Measurements from ENCODE around the gene HECTD4.

DNA sequence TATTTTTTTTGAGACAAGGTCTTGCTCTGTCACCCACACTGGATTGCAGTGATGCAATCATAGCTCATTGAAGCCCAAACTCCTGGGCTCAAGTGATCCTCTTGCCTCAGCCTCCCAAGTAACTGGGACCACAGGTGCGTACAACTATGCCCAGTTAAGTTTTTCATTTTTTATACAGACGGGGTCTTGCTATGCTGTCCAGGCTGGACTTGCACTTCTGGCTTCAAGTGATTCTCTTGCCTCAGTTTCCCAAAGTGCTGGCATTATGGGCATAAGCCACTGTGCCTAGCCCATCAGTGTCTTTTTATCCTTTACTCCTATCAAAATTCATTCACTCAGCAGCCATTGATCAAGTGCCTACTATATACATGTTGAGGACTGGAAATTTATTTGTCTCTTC is 45.5 kb upstream of the HECTD4 start:
- TF ChIP-seq, protein P1, sequence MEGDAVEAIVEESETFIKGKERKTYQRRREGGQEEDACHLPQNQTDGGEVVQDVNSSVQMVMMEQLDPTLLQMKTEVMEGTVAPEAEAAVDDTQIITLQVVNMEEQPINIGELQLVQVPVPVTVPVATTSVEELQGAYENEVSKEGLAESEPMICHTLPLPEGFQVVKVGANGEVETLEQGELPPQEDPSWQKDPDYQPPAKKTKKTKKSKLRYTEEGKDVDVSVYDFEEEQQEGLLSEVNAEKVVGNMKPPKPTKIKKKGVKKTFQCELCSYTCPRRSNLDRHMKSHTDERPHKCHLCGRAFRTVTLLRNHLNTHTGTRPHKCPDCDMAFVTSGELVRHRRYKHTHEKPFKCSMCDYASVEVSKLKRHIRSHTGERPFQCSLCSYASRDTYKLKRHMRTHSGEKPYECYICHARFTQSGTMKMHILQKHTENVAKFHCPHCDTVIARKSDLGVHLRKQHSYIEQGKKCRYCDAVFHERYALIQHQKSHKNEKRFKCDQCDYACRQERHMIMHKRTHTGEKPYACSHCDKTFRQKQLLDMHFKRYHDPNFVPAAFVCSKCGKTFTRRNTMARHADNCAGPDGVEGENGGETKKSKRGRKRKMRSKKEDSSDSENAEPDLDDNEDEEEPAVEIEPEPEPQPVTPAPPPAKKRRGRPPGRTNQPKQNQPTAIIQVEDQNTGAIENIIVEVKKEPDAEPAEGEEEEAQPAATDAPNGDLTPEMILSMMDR (IDR thresholded peaks at IDR 0.05) = no peak
- TF ChIP-seq ZFX (IDR thresholded peaks at IDR 0.05; ENCODE audit: borderline replicate concordance) = no peak
